ENCODE results near the gene ZNF490.
"Not testable (repeated sequence)": the region's sequence is repeated elsewhere in the genome, so short reads cannot be mapped to it uniquely, and the experiment has no call there.

Gene ZNF490

GRCh38 chr19:12643716-12644115 lies 33.1 kb upstream of the ZNF490 start:
- H3K27ac ChIP-seq (ENCODE audit: insufficient read depth, low read length, poor library complexity, severe bottlenecking); H3K36me3 ChIP-seq (ENCODE audit: control insufficient read depth, insufficient read depth, low read length); H3K4me1 ChIP-seq (ENCODE audit: control insufficient read depth, insufficient read depth, low read length, poor library complexity, severe bottlenecking); H3K27me3 ChIP-seq (replicated peaks; ENCODE audit: control insufficient read depth, insufficient read depth, low read length, poor library complexity, severe bottlenecking); H3K4me3 ChIP-seq (ENCODE audit: insufficient read depth, low read depth, low read length, poor library complexity, severe bottlenecking); DNase-seq; H3K9me3 ChIP-seq (ENCODE audit: control insufficient read depth, low read length): not testable (repeated sequence)

GRCh38 chr19:12642506-12642905 lies 31.9 kb upstream of the ZNF490 start:
- Histone ChIP-seq H3K27me3 (replicated peaks; ENCODE audit: control insufficient read depth, insufficient read depth, low read length, poor library complexity, severe bottlenecking) (no peaks in the 10 kb centered on the region), H3K4me1 (ENCODE audit: control insufficient read depth, insufficient read depth, low read length, poor library complexity, severe bottlenecking) (peaks cover 5% of the 10 kb centered on the region), H3K9me3 (ENCODE audit: control insufficient read depth, low read length) (no peaks in the 10 kb centered on the region), H3K4me3 (ENCODE audit: insufficient read depth, low read depth, low read length, poor library complexity, severe bottlenecking) (no peak overlapping the region), H3K36me3 (ENCODE audit: control insufficient read depth, insufficient read depth, low read length) (no peaks in the 10 kb centered on the region), H3K27ac (ENCODE audit: insufficient read depth, low read length, poor library complexity, severe bottlenecking) (no peak overlapping the region)
- DNase-seq = no peak

- H3K9me3 ChIP-seq (ENCODE audit: control insufficient read depth, low read length) = no peaks in the 10 kb centered on the region
- H3K27ac ChIP-seq (ENCODE audit: insufficient read depth, low read length, poor library complexity, severe bottlenecking) = no peak overlapping the region
- no peak overlapping the region for H3K4me3 ChIP-seq (ENCODE audit: insufficient read depth, low read depth, low read length, poor library complexity, severe bottlenecking)
- H3K27me3 ChIP-seq (replicated peaks; ENCODE audit: control insufficient read depth, insufficient read depth, low read length, poor library complexity, severe bottlenecking) = no peaks in the 10 kb centered on the region
- no peak for DNase-seq
- no peaks in the 10 kb centered on the region for H3K36me3 ChIP-seq (ENCODE audit: control insufficient read depth, insufficient read depth, low read length)
- H3K4me1 ChIP-seq (ENCODE audit: control insufficient read depth, insufficient read depth, low read length, poor library complexity, severe bottlenecking) = peaks cover 5% of the 10 kb centered on the region
Measured at GRCh38 chr19:12641456-12641855, 30.8 kb upstream of the ZNF490 start.

- Histone ChIP-seq H3K27me3 (replicated peaks; ENCODE audit: control insufficient read depth, insufficient read depth, low read length, poor library complexity, severe bottlenecking) (no peaks in the 10 kb centered on the region), H3K36me3 (ENCODE audit: control insufficient read depth, insufficient read depth, low read length) (no peaks in the 10 kb centered on the region), H3K27ac (ENCODE audit: insufficient read depth, low read length, poor library complexity, severe bottlenecking) (no peak overlapping the region), H3K4me1 (ENCODE audit: control insufficient read depth, insufficient read depth, low read length, poor library complexity, severe bottlenecking) (peaks cover 5% of the 10 kb centered on the region), H3K4me3 (ENCODE audit: insufficient read depth, low read depth, low read length, poor library complexity, severe bottlenecking) (peak overlapping the region; percentile 35), H3K9me3 (ENCODE audit: control insufficient read depth, low read length) (no peaks in the 10 kb centered on the region)
- peak; percentile 67 to 70 (median 67) for DNase-seq
Measured at GRCh38 chr19:12639901-12640613, 29.4 kb upstream of the ZNF490 start.

- no peaks in the 10 kb centered on the region for H3K36me3 ChIP-seq (ENCODE audit: control insufficient read depth, insufficient read depth, low read length)
Measured at GRCh38 chr19:12638611-12639182, 28.1 kb upstream of the ZNF490 start.

DNA sequence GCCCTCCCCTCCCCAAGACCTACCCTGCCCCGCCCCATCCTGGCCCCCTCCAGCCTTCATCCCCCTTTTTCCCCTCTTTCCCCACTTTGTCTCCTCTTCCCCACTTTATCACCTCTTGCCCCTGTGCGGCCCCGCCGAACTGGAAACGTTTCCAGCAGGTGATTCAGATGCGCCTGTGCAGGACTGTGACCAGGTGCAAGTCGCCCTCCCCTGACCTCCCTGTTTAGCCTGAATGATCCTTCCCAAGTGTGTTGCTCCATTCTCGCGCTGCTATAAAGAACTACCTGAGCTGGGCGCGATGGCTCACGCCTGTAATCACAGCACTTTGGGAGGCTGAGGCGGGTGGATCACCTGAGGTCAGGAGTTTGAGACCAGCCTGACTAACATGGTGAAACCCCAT lies 26.0 kb upstream of the ZNF490 start:
- Histone ChIP-seq H3K27me3 (replicated peaks; ENCODE audit: control insufficient read depth, insufficient read depth, low read length, poor library complexity, severe bottlenecking) (no peaks in the 10 kb centered on the region), H3K9me3 (ENCODE audit: control insufficient read depth, low read length) (no peaks in the 10 kb centered on the region), H3K4me1 (ENCODE audit: control insufficient read depth, insufficient read depth, low read length, poor library complexity, severe bottlenecking) (peaks cover 5% of the 10 kb centered on the region), H3K4me3 (ENCODE audit: insufficient read depth, low read depth, low read length, poor library complexity, severe bottlenecking) (no peak overlapping the region), H3K36me3 (ENCODE audit: control insufficient read depth, insufficient read depth, low read length) (no peaks in the 10 kb centered on the region), H3K27ac (ENCODE audit: insufficient read depth, low read length, poor library complexity, severe bottlenecking) (no peak overlapping the region)
- DNase-seq = no peak

More at GRCh38 chr19:12638611-12639182, 28.1 kb upstream of the ZNF490 start:
- Histone ChIP-seq H3K27ac (ENCODE audit: insufficient read depth, low read length, poor library complexity, severe bottlenecking) (no peak overlapping the region), H3K4me3 (ENCODE audit: insufficient read depth, low read depth, low read length, poor library complexity, severe bottlenecking) (no peak overlapping the region), H3K4me1 (ENCODE audit: control insufficient read depth, insufficient read depth, low read length, poor library complexity, severe bottlenecking) (peaks cover 5% of the 10 kb centered on the region), H3K9me3 (ENCODE audit: control insufficient read depth, low read length) (no peaks in the 10 kb centered on the region), H3K27me3 (replicated peaks; ENCODE audit: control insufficient read depth, insufficient read depth, low read length, poor library complexity, severe bottlenecking) (no peaks in the 10 kb centered on the region)
- no peak for DNase-seq

DNA sequence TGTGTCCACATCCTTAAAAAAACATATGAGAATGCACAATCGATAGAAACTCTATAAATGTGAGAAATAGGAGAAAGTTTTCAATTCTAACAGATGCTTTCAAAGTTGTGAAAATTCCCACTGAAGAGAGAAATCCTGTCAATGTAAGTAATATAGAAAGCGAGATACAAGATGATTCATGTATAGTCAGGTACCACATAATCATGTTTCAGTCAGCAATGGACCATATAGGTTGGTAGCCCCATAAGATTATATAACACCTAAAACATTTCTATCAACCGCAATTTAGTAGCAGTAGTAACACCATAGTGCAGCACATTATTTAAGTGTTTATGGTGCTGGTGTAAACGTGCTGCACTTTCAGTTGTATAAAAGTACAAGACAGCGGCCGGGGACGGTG lies 18.6 kb upstream of the ZNF490 start:
- Histone ChIP-seq H3K4me1 (ENCODE audit: control insufficient read depth, insufficient read depth, low read length, poor library complexity, severe bottlenecking) (no peaks in the 10 kb centered on the region), H3K9me3 (ENCODE audit: control insufficient read depth, low read length) (peaks cover 4% of the 10 kb centered on the region), H3K27me3 (replicated peaks; ENCODE audit: control insufficient read depth, insufficient read depth, low read length, poor library complexity, severe bottlenecking) (no peaks in the 10 kb centered on the region), H3K4me3 (ENCODE audit: insufficient read depth, low read depth, low read length, poor library complexity, severe bottlenecking) (no peak overlapping the region), H3K36me3 (ENCODE audit: control insufficient read depth, insufficient read depth, low read length) (peaks cover 46% of the 10 kb centered on the region), H3K27ac (ENCODE audit: insufficient read depth, low read length, poor library complexity, severe bottlenecking) (no peak overlapping the region)
- DNase-seq = no peak

DNA sequence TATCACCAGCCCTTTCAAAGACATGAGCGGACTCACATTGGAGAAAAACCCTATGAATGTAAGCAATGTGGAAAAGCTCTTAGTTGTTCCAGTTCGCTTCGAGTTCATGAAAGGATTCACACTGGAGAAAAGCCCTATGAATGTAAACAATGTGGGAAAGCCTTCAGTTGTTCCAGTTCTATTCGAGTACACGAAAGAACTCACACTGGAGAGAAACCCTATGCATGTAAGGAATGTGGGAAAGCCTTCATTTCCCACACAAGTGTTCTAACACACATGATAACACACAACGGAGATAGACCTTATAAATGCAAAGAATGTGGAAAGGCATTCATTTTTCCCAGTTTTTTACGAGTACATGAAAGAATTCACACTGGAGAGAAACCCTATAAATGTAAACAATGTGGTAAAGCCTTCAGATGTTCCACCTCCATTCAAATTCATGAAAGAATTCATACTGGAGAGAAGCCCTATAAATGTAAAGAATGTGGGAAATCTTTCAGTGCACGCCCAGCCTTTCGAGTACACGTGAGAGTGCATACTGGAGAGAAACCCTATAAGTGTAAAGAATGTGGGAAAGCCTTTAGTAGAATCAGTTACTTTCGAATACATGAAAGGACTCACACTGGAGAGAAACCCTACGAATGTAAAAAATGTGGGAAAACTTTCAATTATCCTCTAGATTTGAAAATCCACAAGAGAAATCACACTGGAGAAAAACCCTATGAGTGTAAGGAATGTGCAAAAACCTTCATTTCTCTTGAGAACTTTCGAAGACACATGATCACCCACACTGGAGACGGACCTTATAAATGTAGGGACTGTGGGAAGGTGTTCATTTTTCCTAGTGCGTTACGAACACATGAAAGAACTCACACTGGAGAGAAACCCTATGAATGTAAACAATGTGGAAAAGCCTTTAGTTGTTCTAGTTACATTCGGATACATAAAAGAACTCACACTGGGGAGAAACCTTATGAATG lies 17.7 kb upstream of the ZNF490 start:
- no peak overlapping the region for H3K27ac ChIP-seq (ENCODE audit: insufficient read depth, low read length, poor library complexity, severe bottlenecking)
- H3K4me3 ChIP-seq (ENCODE audit: insufficient read depth, low read depth, low read length, poor library complexity, severe bottlenecking) = no peak overlapping the region
- peaks cover 50% of the 10 kb centered on the region for H3K36me3 ChIP-seq (ENCODE audit: control insufficient read depth, insufficient read depth, low read length)
- DNase-seq = no peak
- H3K4me1 ChIP-seq (ENCODE audit: control insufficient read depth, insufficient read depth, low read length, poor library complexity, severe bottlenecking) = no peaks in the 10 kb centered on the region
- H3K9me3 ChIP-seq (ENCODE audit: control insufficient read depth, low read length) = peaks cover 4% of the 10 kb centered on the region
- H3K27me3 ChIP-seq (replicated peaks; ENCODE audit: control insufficient read depth, insufficient read depth, low read length, poor library complexity, severe bottlenecking) = no peaks in the 10 kb centered on the region

- Histone ChIP-seq H3K27me3 (replicated peaks; ENCODE audit: control insufficient read depth, insufficient read depth, low read length, poor library complexity, severe bottlenecking) (no peaks in the 10 kb centered on the region), H3K27ac (ENCODE audit: insufficient read depth, low read length, poor library complexity, severe bottlenecking) (no peak overlapping the region), H3K9me3 (ENCODE audit: control insufficient read depth, low read length) (peaks cover 4% of the 10 kb centered on the region), H3K4me1 (ENCODE audit: control insufficient read depth, insufficient read depth, low read length, poor library complexity, severe bottlenecking) (no peaks in the 10 kb centered on the region), H3K4me3 (ENCODE audit: insufficient read depth, low read depth, low read length, poor library complexity, severe bottlenecking) (no peak overlapping the region), H3K36me3 (ENCODE audit: control insufficient read depth, insufficient read depth, low read length) (peaks cover 50% of the 10 kb centered on the region)
- no peak for DNase-seq
Measured at GRCh38 chr19:12626958-12627357, 16.3 kb upstream of the ZNF490 start.

All from effector memory CD4-positive, alpha-beta T cell (primary cell).